ENCODE measurements around the gene BACE1. TPM values are rescaled to one million over a fixed set of nuclear protein-coding genes. Genes with fewer than 3 reads are reported as not detected.

Gene BACE1
- total and polyA plus RNA-seq, 2 donors (not counting 3 experiments of a cell fraction or from before 2014, with no cell fraction given): 28.8 to 29.6 TPM

DNA sequence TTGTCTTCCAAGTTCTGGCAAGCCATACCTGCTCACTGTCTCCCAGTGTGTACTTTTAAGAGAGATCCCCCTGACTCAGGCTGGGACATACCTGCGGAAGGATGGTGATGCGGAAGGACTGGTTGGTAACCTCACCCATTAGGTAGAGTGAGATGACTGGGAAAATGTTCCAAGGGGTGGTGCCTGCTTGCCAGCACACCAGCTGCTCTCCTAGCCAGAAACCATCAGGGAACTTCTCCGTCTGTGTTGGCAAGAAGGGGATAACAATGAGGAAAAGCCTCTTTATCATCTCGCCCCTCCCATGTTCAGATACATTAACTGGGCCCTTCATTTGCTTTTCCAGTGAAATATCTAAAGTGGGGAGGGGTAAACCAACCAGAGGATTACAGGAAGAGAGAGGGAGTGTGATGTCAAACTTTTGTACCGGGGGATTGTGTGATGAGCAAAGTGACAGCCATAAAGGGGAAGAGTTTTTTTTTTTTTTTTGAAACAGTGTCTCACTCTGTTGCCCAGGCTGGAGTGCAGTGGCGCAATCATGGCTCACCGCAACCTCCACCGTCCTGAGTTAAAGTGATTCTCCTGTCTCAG lies 25.2 kb downstream of the BACE1 start, which contains the start of gene BACE1-AS:
Gene BACE1-AS, plus strand, starts transcription at position 538 of the 588 bp plus-strand sequence.
- Histone ChIP-seq H3K27me3 (ENCODE audit: control insufficient read depth in 2 of 2, insufficient read depth in 2 of 2, low read length in 2 of 2) (no peaks in the 10 kb centered on the region), H3K4me3 (replicated peaks in 1 of 3; ENCODE audit: insufficient read depth in 1 of 3, low read depth in 1 of 3, low read length in 3 of 3) (no peak within 1 kb of the TSS), H3K27ac (ENCODE audit: insufficient read depth, low read depth, low read length) (no peak within 1 kb of the TSS), H3K9ac (replicated peaks; ENCODE audit: extremely low read depth, insufficient read depth, low read length) (no peak within 1 kb of the TSS), H4K20me1 (replicated peaks; ENCODE audit: control insufficient read depth, extremely low read depth, insufficient read depth, low read length) (no peaks in the 10 kb centered on the region), H3K79me2 (ENCODE audit: control insufficient read depth, insufficient read depth, low read length) (no peaks in the 10 kb centered on the region), H3K9me1 (replicated peaks; ENCODE audit: control insufficient read depth, extremely low read depth, insufficient read depth, low read length) (no peaks in the 10 kb centered on the region), H3K4me1 (ENCODE audit: control insufficient read depth, extremely low read depth, insufficient read depth, low read length) (no peaks in the 10 kb centered on the region), H3K36me3 (ENCODE audit: control insufficient read depth in 2 of 2, extremely low read depth in 1 of 2, insufficient read depth in 2 of 2, low read length in 2 of 2) (peaks cover 5 to 18% of the 10 kb centered on the region in 2 experiments), H2AFZ (ENCODE audit: low read depth, low read length) (no peak within 1 kb of the TSS), H3K9me3 (replicated peaks; ENCODE audit: control insufficient read depth, insufficient read depth, low read length) (no peaks in the 10 kb centered on the region), H3K4me2 (ENCODE audit: insufficient read depth, low read length) (no peak within 1 kb of the TSS)
- TF ChIP-seq MYC (IDR thresholded peaks at IDR 0.05; ENCODE audit: low read depth, low read length) (no peak), POLR2AphosphoS5 (IDR thresholded peaks at IDR 0.05; ENCODE audit: insufficient read depth, low read depth, low read length) (no peak), EZH2 (IDR thresholded peaks at IDR 0.05; ENCODE audit: borderline replicate concordance, low read depth, low read length, severe bottlenecking) (no peak), GATA2 (IDR thresholded peaks at IDR 0.05; ENCODE audit: insufficient read depth, insufficient read length, low read depth, low read length) (no peak), FOS (IDR thresholded peaks at IDR 0.05; ENCODE audit: borderline replicate concordance, insufficient read depth, low read length) (no peak), POLR2A (IDR thresholded peaks at IDR 0.05; ENCODE audit: low read depth, low read length) (no peak), JUN (IDR thresholded peaks at IDR 0.05; ENCODE audit: borderline replicate concordance, insufficient read depth, insufficient read length, low read depth) (no peak)
- TF ChIP-seq, protein P1, sequence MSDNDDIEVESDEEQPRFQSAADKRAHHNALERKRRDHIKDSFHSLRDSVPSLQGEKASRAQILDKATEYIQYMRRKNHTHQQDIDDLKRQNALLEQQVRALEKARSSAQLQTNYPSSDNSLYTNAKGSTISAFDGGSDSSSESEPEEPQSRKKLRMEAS (IDR thresholded peaks at IDR 0.05; ENCODE audit: insufficient read depth, insufficient read length): no peak
- TF ChIP-seq, protein P2, sequence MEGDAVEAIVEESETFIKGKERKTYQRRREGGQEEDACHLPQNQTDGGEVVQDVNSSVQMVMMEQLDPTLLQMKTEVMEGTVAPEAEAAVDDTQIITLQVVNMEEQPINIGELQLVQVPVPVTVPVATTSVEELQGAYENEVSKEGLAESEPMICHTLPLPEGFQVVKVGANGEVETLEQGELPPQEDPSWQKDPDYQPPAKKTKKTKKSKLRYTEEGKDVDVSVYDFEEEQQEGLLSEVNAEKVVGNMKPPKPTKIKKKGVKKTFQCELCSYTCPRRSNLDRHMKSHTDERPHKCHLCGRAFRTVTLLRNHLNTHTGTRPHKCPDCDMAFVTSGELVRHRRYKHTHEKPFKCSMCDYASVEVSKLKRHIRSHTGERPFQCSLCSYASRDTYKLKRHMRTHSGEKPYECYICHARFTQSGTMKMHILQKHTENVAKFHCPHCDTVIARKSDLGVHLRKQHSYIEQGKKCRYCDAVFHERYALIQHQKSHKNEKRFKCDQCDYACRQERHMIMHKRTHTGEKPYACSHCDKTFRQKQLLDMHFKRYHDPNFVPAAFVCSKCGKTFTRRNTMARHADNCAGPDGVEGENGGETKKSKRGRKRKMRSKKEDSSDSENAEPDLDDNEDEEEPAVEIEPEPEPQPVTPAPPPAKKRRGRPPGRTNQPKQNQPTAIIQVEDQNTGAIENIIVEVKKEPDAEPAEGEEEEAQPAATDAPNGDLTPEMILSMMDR (IDR thresholded peaks at IDR 0.05; ENCODE audit: extremely low read depth in 1 of 2, insufficient read depth in 1 of 2, low read depth in 1 of 2, low read length in 2 of 2): no peak
- no peak for DNase-seq (ENCODE audit: low read depth, low spot score)
- FAIRE-seq: no peak
- intact Hi-C loops (cut with micrococcal nuclease): no loop called here
- CTCF ChIA-PET: no interaction called here
- POLR2A ChIA-PET: no interaction called here
- no TSS peak for BruUV-seq (replicated peaks)
- dilution Hi-C loops (cut with MboI; ENCODE audit: extremely low pct_ligation_motif_present, low sequenced_read_pairs): no loop called here

All from endothelial cell of umbilical vein (primary cell).